HAP-1 (cell line): ENCODE measurements around the gene FABP1.

Source experiments
- DNase-seq, 2 experiments: peaks; one replicate each; pipeline ENCODE4 v3.0.0-alpha.2; 2016 to 2020; ENCODE audit warnings: low spot score in 2 of 2
- H3K27me3 ChIP-seq: fragments of 250-450 bp; sonication (Bioruptor Pico); 2 replicates; pipeline ENCODE4 v1.5.1; 2020; ENCODE audit warnings: low read depth, mild to moderate bottlenecking, moderate library complexity
- H3K36me3 ChIP-seq: fragments of 250-450 bp; sonication (Bioruptor Pico); replicated peaks from 2 replicates; pipeline ENCODE4 v1.5.1; 2020; ENCODE audit warnings: mild to moderate bottlenecking
- H3K4me1 ChIP-seq: fragments of 250-450 bp; sonication (Bioruptor Pico); 2 replicates; pipeline ENCODE4 v1.5.1; 2020; ENCODE audit warnings: mild to moderate bottlenecking
- H3K4me3 ChIP-seq: fragments of 250-450 bp; sonication (Bioruptor Pico); 2 replicates; pipeline ENCODE4 v1.5.1; 2020; ENCODE audit warnings: mild to moderate bottlenecking, moderate library complexity
- H3K9me3 ChIP-seq: fragments of 250-450 bp; sonication (Bioruptor Pico); 2 replicates; pipeline ENCODE4 v1.5.1; 2020; ENCODE audit warnings: mild to moderate bottlenecking, moderate library complexity
- in situ Hi-C: fragments of 300-500 bp; cut with MboI; formaldehyde crosslinking; loops from 3 replicates; pipeline ENCODE4 v1.14.3; 2020; ENCODE audit warnings: low sequenced_read_pairs, inconsistent platforms, mixed read lengths

The FABP1 gene

DNA sequence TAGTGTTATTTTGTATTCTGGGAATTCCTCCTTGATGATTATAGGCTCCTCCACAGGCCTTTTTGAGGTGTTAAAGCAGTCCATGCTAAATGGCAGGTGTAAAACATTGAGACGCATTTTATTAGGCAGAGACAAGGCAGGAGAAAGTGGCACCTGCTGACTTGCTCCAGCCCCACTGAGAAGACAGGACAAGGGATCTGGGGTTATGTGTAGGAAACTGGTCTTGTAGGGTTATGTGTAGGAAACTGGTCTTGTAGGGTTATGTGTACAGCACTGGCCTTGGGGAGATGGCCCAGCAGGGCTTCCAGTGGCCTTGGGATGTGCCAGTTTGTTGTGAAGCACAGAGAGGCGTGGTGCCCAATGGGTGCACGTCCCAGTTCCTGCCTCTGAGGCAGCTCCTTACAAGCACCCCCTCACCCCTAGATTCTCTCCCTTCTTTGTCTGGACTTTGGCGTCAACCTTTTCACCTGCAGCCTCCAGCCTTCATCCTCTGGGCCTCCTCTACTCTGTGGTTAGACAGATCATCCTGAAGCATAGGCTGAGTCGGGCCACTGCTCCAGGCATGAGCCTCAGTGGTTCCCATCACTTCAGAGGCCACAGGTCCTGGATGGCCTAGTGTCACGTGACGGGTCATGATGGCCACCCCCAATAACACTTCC lies 921 bp upstream of the FABP1 start:
- Histone ChIP-seq H3K4me1 (no peaks in the 10 kb centered on the region), H3K36me3 (no peaks in the 10 kb centered on the region), H3K4me3 (no peak overlapping the region), H3K9me3 (no peaks in the 10 kb centered on the region), H3K27me3 (no peaks in the 10 kb centered on the region)
- in situ Hi-C loops, result no loop called here
- no peak for DNase-seq

DNA sequence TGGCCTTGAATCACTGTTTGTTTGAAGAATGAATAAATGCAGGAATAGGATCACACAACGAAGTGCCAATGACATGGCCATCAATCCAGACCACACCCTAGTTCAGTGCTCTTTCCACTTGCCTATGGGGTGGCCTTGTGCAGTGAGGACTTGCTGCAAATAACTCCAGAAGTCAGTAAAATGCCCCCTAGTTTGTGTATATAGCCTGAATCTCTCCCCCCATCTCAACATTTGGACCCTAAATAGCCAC lies 299 bp downstream of the FABP1 start:
- no peak for DNase-seq
- H3K9me3 ChIP-seq, result no peaks in the 10 kb centered on the region
- no peaks in the 10 kb centered on the region for H3K4me1 ChIP-seq
- in situ Hi-C loops, result no loop called here
- no peaks in the 10 kb centered on the region for H3K36me3 ChIP-seq
- H3K4me3 ChIP-seq, result no peak overlapping the region
- no peaks in the 10 kb centered on the region for H3K27me3 ChIP-seq

DNA sequence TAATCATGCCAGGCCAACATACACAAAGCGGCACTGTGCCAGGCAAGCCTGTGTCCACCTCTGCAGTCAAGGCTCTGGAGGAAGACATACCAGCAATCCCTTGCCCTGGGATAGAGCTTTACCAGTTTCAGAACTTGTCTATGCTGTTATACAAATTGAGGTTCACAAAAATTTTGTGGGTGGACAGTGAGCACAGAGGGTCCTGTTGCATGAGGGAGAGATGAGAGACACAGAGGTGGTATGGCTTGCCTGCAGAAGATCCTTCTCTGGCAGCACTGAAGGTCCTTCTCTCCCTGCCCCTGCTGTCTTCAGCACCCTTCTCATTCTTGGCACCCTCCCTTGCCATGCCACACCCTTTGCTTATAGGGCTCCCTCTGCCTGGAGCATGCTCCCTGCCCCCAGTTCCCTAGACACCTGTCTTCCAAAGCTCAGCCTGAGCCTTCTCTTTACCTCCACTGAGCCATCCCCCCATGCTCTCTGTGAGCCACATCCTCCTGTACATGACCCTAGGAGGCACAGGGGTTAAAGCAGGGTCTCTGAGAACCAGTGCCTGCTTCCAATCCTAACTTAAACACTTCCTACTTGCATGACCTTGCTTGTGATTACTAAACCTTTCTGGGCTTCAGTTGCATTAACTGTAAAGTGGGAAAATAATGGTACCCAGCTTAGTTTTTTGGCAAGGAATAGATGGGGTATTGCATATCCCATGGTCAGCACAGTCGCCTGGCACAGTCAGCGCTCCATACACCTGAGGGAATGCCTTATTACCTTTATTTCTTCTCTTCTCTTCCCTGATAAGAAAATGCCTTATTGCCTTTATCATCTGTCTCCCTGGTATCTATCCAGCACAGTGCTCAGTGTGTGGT lies 857 bp downstream of the FABP1 start:
- DNase-seq, result no peak
- Histone ChIP-seq H3K4me3 (no peak overlapping the region), H3K27me3 (no peaks in the 10 kb centered on the region), H3K36me3 (no peaks in the 10 kb centered on the region), H3K4me1 (no peaks in the 10 kb centered on the region), H3K9me3 (no peaks in the 10 kb centered on the region)
- in situ Hi-C loops, result no loop called here

GRCh38 chr2:88125924-88126771 lies 1.7 kb downstream of the FABP1 start:
- Histone ChIP-seq H3K36me3 (no peaks in the 10 kb centered on the region), H3K4me3 (no peak overlapping the region), H3K9me3 (no peaks in the 10 kb centered on the region), H3K27me3 (no peaks in the 10 kb centered on the region), H3K4me1 (no peaks in the 10 kb centered on the region)
- in situ Hi-C loops, result no loop called here
- no peak for DNase-seq

GRCh38 chr2:88125344-88125923 lies 2.4 kb downstream of the FABP1 start:
- in situ Hi-C loops, result no loop called here
- no peak overlapping the region for H3K4me3 ChIP-seq
- no peaks in the 10 kb centered on the region for H3K36me3 ChIP-seq
- DNase-seq, result no peak
- H3K9me3 ChIP-seq, result no peaks in the 10 kb centered on the region
- H3K4me1 ChIP-seq, result no peaks in the 10 kb centered on the region
- no peaks in the 10 kb centered on the region for H3K27me3 ChIP-seq

DNA sequence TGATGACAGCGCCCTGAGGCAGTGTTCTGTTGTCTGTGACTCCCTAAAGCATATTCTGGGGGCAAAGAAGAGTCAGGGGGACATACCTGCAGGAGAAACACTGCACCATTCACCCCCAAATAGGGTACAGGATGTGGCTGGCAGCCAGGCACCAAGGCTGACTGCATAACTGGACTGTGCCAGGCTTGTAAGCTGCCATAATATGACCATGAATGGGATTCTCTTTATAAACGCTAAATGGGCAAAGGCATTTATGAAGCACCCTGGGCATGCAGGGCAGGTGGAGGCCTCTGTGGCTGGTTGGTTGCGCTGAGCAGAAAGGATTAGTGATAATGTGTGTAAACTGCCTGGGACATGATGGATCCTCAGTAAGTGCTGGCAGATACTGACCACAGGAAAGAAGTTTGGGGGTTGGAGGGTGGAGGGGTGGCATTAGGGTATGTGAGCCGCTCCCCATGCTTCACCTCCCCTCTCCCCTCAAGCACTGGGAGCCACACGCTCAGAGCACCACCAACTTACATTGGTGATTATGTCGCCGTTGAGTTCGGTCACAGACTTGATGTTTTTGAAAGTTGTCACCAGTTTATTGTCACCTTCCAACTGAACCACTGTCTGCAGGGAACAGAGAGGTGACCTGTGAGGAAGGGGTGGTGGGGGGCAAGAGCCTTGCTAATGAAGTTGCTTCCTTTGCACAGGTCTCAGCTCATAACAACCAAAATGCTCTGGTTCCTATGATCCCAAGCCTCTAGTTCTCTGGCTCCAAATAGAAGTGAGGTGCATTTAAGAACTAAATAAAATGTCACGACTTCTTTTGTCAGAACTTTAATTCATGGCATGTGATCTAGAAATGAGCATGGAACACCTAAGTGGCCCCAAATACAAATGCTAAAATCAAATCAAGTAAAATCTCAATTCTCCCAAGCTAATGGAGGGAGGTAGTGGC lies 3.6 kb downstream of the FABP1 start:
- no peaks in the 10 kb centered on the region for H3K9me3 ChIP-seq
- no peaks in the 10 kb centered on the region for H3K27me3 ChIP-seq
- H3K4me3 ChIP-seq, result no peak overlapping the region
- DNase-seq, result no peak
- H3K4me1 ChIP-seq, result no peaks in the 10 kb centered on the region
- H3K36me3 ChIP-seq, result no peaks in the 10 kb centered on the region
- in situ Hi-C loops, result no loop called here

GRCh38 chr2:88123164-88123974 lies 4.5 kb downstream of the FABP1 start:
- Histone ChIP-seq H3K4me1 (no peaks in the 10 kb centered on the region), H3K9me3 (no peaks in the 10 kb centered on the region), H3K27me3 (no peaks in the 10 kb centered on the region), H3K4me3 (no peak overlapping the region), H3K36me3 (no peaks in the 10 kb centered on the region)
- DNase-seq, result no peak
- in situ Hi-C loops, result no loop called here

DNA sequence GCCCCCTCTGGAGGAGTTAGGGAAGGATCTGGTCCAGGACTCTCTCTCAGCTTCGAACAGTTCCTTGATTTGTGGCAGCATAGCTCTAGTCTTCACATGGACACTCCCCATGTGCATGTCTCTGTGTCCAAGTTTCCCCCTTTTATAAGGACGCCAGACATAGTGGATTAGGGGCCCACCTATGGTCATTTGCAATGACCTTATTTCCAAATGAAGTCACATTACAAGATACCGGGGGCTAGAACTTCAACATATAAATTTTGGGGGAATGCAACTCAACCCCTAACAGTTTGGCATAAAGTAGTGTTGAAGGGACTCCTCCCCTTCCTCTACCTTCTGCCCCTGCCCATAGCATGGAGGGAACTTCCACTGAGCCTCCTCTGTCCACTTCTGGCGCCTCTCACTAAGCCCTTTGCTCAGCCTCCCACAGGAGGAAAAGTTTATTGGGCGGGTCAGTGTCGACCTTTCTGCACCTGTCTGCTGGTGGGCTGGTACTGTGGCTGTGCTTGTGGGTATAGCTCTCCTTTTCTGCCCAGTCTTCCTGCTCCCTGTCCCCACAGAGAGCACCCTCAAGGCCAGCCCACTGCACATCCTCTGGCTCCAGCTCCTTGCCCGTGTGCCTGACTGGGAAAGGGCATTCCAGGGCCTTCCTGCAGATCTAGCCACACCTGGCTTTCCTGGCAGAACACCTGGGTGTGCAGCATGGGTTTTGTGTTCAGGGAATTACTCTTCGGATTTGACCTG lies 5.5 kb downstream of the FABP1 start:
- in situ Hi-C loops, result no loop called here
- no peaks in the 10 kb centered on the region for H3K27me3 ChIP-seq
- H3K36me3 ChIP-seq, result no peaks in the 10 kb centered on the region
- H3K9me3 ChIP-seq, result no peaks in the 10 kb centered on the region
- no peaks in the 10 kb centered on the region for H3K4me1 ChIP-seq
- H3K4me3 ChIP-seq, result no peak overlapping the region
- no peak for DNase-seq

- in situ Hi-C loops, result no loop called here
- H3K27me3 ChIP-seq, result no peaks in the 10 kb centered on the region
Measured at GRCh38 chr2:88121678-88122077, 6.2 kb downstream of the FABP1 start.

DNA sequence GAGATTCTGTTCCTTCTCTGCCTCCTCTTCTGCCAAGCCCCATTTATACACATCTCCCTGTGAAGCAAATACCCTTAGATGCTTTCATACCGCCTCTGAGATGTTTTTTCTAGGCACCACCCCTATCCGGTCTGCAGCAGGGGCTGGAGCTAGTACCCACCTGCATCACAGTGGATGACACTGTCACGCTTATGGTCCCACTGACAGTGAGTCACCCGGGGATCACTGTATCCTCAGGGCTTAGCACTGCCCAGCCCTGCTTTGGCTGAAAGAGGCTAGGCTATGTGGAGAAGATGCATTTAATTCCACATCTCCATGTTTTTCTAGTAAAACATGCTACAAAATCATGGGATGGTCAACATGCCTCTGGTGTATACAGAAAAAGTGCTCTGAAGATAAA lies 9.9 kb downstream of the FABP1 start:
- Histone ChIP-seq H3K9me3 (no peaks in the 10 kb centered on the region), H3K27me3 (no peaks in the 10 kb centered on the region), H3K4me1 (no peaks in the 10 kb centered on the region), H3K4me3 (no peak overlapping the region), H3K36me3 (no peaks in the 10 kb centered on the region)
- in situ Hi-C loops, result no loop called here
- no peak for DNase-seq

More at GRCh38 chr2:88121678-88122077, 6.2 kb downstream of the FABP1 start:
- no peak for DNase-seq
- Histone ChIP-seq H3K36me3 (no peaks in the 10 kb centered on the region), H3K4me3 (no peak overlapping the region), H3K9me3 (no peaks in the 10 kb centered on the region), H3K4me1 (no peaks in the 10 kb centered on the region)

- in situ Hi-C loops, result no loop called here
- no peaks in the 10 kb centered on the region for H3K27me3 ChIP-seq
Measured at GRCh38 chr2:88116669-88117432, 11.0 kb downstream of the FABP1 start.

More at GRCh38 chr2:88116669-88117432, 11.0 kb downstream of the FABP1 start:
- Histone ChIP-seq H3K4me3 (no peak overlapping the region), H3K9me3 (no peaks in the 10 kb centered on the region), H3K4me1 (no peaks in the 10 kb centered on the region), H3K36me3 (no peaks in the 10 kb centered on the region)
- DNase-seq, result no peak
